ENCODE measurements around the gene BATF. TPM values are rescaled to one million over a fixed set of nuclear protein-coding genes. Genes with fewer than 3 reads are reported as not detected.

Gene BATF
- total and polyA plus RNA-seq, 2 experiments from 2014 or later = not detected

- TF ChIP-seq, protein P1, sequence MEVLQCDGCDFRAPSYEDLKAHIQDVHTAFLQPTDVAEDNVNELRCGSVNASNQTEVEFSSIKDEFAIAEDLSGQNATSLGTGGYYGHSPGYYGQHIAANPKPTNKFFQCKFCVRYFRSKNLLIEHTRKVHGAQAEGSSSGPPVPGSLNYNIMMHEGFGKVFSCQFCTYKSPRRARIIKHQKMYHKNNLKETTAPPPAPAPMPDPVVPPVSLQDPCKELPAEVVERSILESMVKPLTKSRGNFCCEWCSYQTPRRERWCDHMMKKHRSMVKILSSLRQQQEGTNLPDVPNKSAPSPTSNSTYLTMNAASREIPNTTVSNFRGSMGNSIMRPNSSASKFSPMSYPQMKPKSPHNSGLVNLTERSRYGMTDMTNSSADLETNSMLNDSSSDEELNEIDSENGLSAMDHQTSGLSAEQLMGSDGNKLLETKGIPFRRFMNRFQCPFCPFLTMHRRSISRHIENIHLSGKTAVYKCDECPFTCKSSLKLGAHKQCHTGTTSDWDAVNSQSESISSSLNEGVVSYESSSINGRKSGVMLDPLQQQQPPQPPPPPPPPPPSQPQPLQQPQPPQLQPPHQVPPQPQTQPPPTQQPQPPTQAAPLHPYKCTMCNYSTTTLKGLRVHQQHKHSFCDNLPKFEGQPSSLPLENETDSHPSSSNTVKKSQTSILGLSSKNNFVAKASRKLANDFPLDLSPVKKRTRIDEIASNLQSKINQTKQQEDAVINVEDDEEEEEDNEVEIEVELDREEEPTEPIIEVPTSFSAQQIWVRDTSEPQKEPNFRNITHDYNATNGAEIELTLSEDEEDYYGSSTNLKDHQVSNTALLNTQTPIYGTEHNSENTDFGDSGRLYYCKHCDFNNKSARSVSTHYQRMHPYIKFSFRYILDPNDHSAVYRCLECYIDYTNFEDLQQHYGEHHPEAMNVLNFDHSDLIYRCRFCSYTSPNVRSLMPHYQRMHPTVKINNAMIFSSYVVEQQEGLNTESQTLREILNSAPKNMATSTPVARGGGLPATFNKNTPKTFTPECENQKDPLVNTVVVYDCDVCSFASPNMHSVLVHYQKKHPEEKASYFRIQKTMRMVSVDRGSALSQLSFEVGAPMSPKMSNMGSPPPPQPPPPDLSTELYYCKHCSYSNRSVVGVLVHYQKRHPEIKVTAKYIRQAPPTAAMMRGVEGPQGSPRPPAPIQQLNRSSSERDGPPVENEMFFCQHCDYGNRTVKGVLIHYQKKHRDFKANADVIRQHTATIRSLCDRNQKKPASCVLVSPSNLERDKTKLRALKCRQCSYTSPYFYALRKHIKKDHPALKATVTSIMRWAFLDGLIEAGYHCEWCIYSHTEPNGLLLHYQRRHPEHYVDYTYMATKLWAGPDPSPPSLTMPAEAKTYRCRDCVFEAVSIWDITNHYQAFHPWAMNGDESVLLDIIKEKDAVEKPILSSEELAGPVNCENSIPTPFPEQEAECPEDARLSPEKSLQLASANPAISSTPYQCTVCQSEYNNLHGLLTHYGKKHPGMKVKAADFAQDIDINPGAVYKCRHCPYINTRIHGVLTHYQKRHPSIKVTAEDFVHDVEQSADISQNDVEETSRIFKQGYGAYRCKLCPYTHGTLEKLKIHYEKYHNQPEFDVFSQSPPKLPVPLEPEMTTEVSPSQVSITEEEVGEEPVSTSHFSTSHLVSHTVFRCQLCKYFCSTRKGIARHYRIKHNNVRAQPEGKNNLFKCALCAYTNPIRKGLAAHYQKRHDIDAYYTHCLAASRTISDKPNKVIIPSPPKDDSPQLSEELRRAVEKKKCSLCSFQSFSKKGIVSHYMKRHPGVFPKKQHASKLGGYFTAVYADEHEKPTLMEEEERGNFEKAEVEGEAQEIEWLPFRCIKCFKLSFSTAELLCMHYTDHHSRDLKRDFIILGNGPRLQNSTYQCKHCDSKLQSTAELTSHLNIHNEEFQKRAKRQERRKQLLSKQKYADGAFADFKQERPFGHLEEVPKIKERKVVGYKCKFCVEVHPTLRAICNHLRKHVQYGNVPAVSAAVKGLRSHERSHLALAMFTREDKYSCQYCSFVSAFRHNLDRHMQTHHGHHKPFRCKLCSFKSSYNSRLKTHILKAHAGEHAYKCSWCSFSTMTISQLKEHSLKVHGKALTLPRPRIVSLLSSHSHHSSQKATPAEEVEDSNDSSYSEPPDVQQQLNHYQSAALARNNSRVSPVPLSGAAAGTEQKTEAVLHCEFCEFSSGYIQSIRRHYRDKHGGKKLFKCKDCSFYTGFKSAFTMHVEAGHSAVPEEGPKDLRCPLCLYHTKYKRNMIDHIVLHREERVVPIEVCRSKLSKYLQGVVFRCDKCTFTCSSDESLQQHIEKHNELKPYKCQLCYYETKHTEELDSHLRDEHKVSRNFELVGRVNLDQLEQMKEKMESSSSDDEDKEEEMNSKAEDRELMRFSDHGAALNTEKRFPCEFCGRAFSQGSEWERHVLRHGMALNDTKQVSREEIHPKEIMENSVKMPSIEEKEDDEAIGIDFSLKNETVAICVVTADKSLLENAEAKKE (CRISPR knock-in tag; IDR thresholded peaks at IDR 0.05) = no peak
- TF ChIP-seq EZH2 (IDR thresholded peaks at IDR 0.05; ENCODE audit: low read depth, unreplicated experiment) = no peak
- TF ChIP-seq JUNB (IDR thresholded peaks at IDR 0.05; ENCODE audit: unreplicated experiment) = no peak
- TF ChIP-seq, protein P2, sequence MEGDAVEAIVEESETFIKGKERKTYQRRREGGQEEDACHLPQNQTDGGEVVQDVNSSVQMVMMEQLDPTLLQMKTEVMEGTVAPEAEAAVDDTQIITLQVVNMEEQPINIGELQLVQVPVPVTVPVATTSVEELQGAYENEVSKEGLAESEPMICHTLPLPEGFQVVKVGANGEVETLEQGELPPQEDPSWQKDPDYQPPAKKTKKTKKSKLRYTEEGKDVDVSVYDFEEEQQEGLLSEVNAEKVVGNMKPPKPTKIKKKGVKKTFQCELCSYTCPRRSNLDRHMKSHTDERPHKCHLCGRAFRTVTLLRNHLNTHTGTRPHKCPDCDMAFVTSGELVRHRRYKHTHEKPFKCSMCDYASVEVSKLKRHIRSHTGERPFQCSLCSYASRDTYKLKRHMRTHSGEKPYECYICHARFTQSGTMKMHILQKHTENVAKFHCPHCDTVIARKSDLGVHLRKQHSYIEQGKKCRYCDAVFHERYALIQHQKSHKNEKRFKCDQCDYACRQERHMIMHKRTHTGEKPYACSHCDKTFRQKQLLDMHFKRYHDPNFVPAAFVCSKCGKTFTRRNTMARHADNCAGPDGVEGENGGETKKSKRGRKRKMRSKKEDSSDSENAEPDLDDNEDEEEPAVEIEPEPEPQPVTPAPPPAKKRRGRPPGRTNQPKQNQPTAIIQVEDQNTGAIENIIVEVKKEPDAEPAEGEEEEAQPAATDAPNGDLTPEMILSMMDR (conservative IDR thresholded peaks at IDR 0.05; ENCODE audit: low read depth in 2 of 2) = no peak
- no peak for TF ChIP-seq ETS1 (IDR thresholded peaks at IDR 0.05)
- no peak for TF ChIP-seq NANOG (IDR thresholded peaks at IDR 0.05; ENCODE audit: borderline replicate concordance)
- no peak for TF ChIP-seq ZNF114 (CRISPR knock-in tag; IDR thresholded peaks at IDR 0.05)
Observed at GRCh38 chr14:75525969-75526368, 3.7 kb downstream of the BATF start (continued).

Measured in GM23338 (cell line).